Cardiac muscle cell (in vitro differentiated cells and primary cell): ENCODE results near the gene LRRC71. TPM values are rescaled to one million over a fixed set of nuclear protein-coding genes. Genes with fewer than 3 reads are reported as not detected.

Experiments
- DNase-seq, 2 donors: peaks; one replicate each; pipeline versions ENCODE4 v3.0.0 to v3.0.0-alpha.2; 2010 to 2017; ENCODE audit warnings: low read depth in 1 of 2, low spot score in 1 of 2
- H3K27ac ChIP-seq: fragments of 200-600 bp; sonication (generic); 2 replicates; pipeline ENCODE4 v1.5.1; 2016
- H3K27me3 ChIP-seq: fragments of 200-600 bp; sonication (generic); 2 replicates; pipeline ENCODE4 v1.6.0; 2016; ENCODE audit warnings: control low read depth
- H3K36me3 ChIP-seq: fragments of 200-600 bp; sonication (generic); 2 replicates; pipeline ENCODE4 v1.5.1; 2016; ENCODE audit warnings: control low read depth
- H3K4me1 ChIP-seq: fragments of 200-600 bp; sonication (generic); 2 replicates; pipeline ENCODE4 v1.8.1; 2017; ENCODE audit warnings: low read depth, mild to moderate bottlenecking, mixed run types
- H3K4me3 ChIP-seq: fragments of 200-600 bp; sonication (generic); 2 replicates; pipeline ENCODE4 v1.5.1; 2016; ENCODE audit warnings: mild to moderate bottlenecking
- H3K9me3 ChIP-seq: fragments of 200-600 bp; sonication (generic); 2 replicates; pipeline ENCODE4 v1.5.1; 2017; ENCODE audit warnings: low read depth, mild to moderate bottlenecking, control low read depth
- CTCF ChIP-seq: IDR thresholded peaks from 2 replicates; pipeline ENCODE4 v1.5.1; 2012; ENCODE audit warnings: low read depth, mild to moderate bottlenecking, low read length
- polyA plus RNA-seq: library from polyadenylated mRNA; unstranded; fragments of >200 nt; fragmentation: Nextera tagmentation; extraction: Ambion mirVana; gene quantifications from 2 replicates; pipeline ENCODE4 v1.2.1, GENCODE V29; 2016
- total RNA-seq: library from RNA; depleted of rRNA; stranded (reverse); fragments of >200 nt; gene quantifications from 2 replicates; pipeline ENCODE4 v1.2.3, GENCODE V29; 2016

Gene LRRC71
- total and polyA plus RNA-seq, 2 experiments from 2014 or later: 0.24 to 0.45 TPM

DNA sequence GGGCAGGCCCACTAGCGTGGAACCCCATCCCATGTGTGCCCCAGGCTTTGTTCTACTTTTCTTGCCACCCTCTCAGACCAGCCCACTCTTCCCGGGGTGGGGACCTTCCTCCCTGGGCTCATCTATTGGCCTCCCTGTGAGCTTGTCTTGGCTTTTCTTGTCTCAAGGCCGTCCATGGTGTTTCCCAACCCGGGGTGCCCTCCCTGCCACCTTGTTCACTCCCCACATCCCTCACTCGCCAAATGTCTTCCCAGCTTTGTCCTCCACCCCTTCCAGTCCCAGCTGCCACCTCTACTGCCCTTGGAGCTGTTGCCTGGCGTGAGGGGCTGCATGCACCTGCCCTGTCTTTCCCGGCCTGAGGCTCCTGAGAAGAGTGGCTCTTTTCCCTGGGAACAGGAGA, 18.4 kb downstream of the LRRC71 start:
- Histone ChIP-seq H3K27ac (no peak overlapping the region), H3K9me3 (no peaks in the 10 kb centered on the region), H3K4me1 (no peaks in the 10 kb centered on the region), H3K4me3 (no peak overlapping the region), H3K36me3 (peaks cover 26% of the 10 kb centered on the region), H3K27me3 (no peaks in the 10 kb centered on the region)
- TF ChIP-seq CTCF: no peak
- no peak for DNase-seq

DNA sequence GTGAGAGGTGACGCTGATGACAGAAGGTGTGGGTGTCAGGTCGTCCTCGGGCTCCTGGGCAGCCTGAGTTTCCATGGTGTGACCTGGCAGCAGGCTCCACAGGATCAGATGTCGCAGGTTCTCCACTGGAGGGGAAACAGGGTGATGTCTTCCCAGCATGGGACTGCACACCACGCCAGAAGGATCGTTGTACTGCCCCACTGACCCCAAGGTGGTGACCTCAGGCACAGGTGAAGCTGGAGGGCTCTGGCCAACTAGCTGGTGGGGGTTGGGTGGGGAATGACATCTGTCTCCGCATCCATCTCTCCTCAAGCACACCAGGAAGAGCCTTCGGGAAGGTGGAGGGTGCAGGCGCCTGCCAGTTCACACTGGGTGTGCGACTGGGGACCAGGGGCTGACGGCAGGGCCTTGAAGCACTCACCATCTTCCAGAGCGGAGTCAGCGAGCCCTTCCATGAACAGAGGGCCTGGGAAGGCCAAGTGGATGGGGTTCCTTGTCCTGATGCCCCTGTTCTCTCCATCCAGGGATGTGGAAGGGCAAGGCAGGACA, 19.4 kb downstream of the LRRC71 start:
- Histone ChIP-seq H3K27me3 (no peaks in the 10 kb centered on the region), H3K36me3 (peaks cover 33% of the 10 kb centered on the region), H3K4me3 (no peak overlapping the region), H3K4me1 (no peaks in the 10 kb centered on the region), H3K9me3 (no peaks in the 10 kb centered on the region), H3K27ac (no peak overlapping the region)
- DNase-seq: no peak
- TF ChIP-seq CTCF: no peak

GRCh38 chr1:156941675-156942074, 21.2 kb downstream of the LRRC71 start:
- H3K27ac ChIP-seq: no peak overlapping the region
- H3K36me3 ChIP-seq: peaks cover 49% of the 10 kb centered on the region
- no peaks in the 10 kb centered on the region for H3K27me3 ChIP-seq
- no peaks in the 10 kb centered on the region for H3K9me3 ChIP-seq
- no peak for TF ChIP-seq CTCF
- no peaks in the 10 kb centered on the region for H3K4me1 ChIP-seq
- DNase-seq: no peak
- H3K4me3 ChIP-seq: no peak overlapping the region

GRCh38 chr1:156942176-156942575, 21.7 kb downstream of the LRRC71 start:
- H3K36me3 ChIP-seq: peaks cover 49% of the 10 kb centered on the region
- no peaks in the 10 kb centered on the region for H3K4me1 ChIP-seq
- no peaks in the 10 kb centered on the region for H3K27me3 ChIP-seq
- no peak overlapping the region for H3K4me3 ChIP-seq
- H3K27ac ChIP-seq: no peak overlapping the region
- DNase-seq: no peak
- H3K9me3 ChIP-seq: no peaks in the 10 kb centered on the region
- no peak for TF ChIP-seq CTCF

DNA sequence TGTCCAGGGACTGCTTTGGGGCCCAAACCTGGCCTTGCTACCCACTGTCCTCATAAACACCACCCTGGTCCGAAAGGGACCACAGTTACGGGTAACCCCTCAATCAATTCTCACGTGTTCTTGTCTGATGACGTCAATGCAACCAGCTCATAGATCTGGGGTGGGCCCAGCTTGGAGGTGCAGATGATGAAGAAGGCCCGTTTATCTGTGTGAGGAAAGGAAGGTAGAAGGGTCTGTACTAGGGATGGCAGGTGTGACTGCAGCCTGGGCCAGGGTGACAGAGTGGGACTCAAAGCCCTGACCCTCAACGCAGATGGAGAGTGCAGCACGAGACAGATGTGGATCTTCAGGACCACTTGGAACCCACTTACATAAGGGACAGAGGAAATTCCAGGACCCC, 22.1 kb downstream of the LRRC71 start:
- H3K9me3 ChIP-seq: no peaks in the 10 kb centered on the region
- no peaks in the 10 kb centered on the region for H3K27me3 ChIP-seq
- H3K27ac ChIP-seq: no peak overlapping the region
- no peak overlapping the region for H3K4me3 ChIP-seq
- TF ChIP-seq CTCF: no peak
- no peaks in the 10 kb centered on the region for H3K4me1 ChIP-seq
- H3K36me3 ChIP-seq: peaks cover 45% of the 10 kb centered on the region
- no peak for DNase-seq

DNA sequence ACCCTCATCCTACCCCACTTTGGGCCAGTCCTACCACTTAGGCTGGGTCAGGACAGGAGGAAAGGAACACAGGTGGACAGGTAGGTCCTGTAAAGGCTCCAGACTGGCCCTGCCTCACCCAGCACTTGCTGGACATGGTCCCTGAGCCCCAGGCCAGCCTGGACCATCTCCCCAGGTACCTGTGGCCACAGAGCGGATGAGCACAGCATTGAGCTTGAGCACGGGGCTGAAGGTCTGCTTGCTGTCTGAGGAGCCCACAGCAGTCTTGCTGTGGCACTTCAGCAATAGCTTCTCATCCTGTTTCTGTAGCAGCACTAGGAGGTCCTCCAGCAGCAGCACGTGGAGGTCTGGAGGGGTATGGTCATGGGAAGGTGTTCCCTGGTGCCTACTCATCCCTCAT, 23.3 kb downstream of the LRRC71 start:
- DNase-seq: no peak
- H3K36me3 ChIP-seq: peaks cover 40% of the 10 kb centered on the region
- H3K9me3 ChIP-seq: no peaks in the 10 kb centered on the region

More for the DNA sequence above, 23.3 kb downstream of the LRRC71 start:
- no peaks in the 10 kb centered on the region for H3K4me1 ChIP-seq
- no peak overlapping the region for H3K27ac ChIP-seq
- H3K4me3 ChIP-seq: no peak overlapping the region
- no peak for TF ChIP-seq CTCF
- H3K27me3 ChIP-seq: no peaks in the 10 kb centered on the region
